OCI-LY7 (cell line): ENCODE measurements around the gene PMP22. TPM values are rescaled to one million over a fixed set of nuclear protein-coding genes. Genes with fewer than 3 reads are reported as not detected.

Source experiments
- BruUV-seq: library from RNA; stranded (reverse); fragments of 400-500 nt; replicated peaks from 2 replicates; lab custom pipeline; 2021; lab: Mats Ljungman, UMichigan
- CTCF ChIA-PET: fragments of 300-600 bp; sonication (Branson Sonifier 250); formaldehyde crosslinking; loops from one replicate; lab custom pipeline; 2022; ENCODE audit warnings: antibody characterized with exemption; ENCODE audit not compliant: unreplicated experiment; lab: Charles Lee
- POLR2A ChIA-PET: fragments of 300-600 bp; sonication (Branson Sonifier 250); formaldehyde crosslinking; loops from one replicate; lab custom pipeline; 2022; ENCODE audit warnings: antibody characterized with exemption; lab: Charles Lee
- DNase-seq: peaks from one replicate; pipeline ENCODE4 v3.0.0-alpha.2; 2015; ENCODE audit warnings: low spot score
- H2AFZ ChIP-seq: fragments of 200-600 bp; sonication (generic), shearing (Covaris generic); 2 replicates; pipeline ENCODE4 v1.6.1; 2014; ENCODE audit warnings: mild to moderate bottlenecking, antibody characterized with exemption, low read length, moderate library complexity
- H3K27ac ChIP-seq: fragments of 200-600 bp; sonication (generic); 2 replicates; pipeline ENCODE4 v1.5.1; 2014; ENCODE audit warnings: mixed run types, low read depth, mild to moderate bottlenecking, moderate library complexity, low read length, inconsistent platforms; ENCODE audit not compliant: poor library complexity, severe bottlenecking
- H3K36me3 ChIP-seq: fragments of 200-600 bp; sonication (generic); 2 replicates; pipeline ENCODE4 v1.6.1; 2014; ENCODE audit warnings: mild to moderate bottlenecking, antibody characterized with exemption, low read length, moderate library complexity, mixed read lengths; ENCODE audit not compliant: insufficient read depth
- H3K4me1 ChIP-seq: fragments of 200-600 bp; sonication (generic); 2 replicates; pipeline ENCODE4 v1.5.1; 2014; ENCODE audit warnings: mild to moderate bottlenecking, low read length; ENCODE audit not compliant: insufficient read depth, poor library complexity, severe bottlenecking
- H3K4me2 ChIP-seq: fragments of 200-600 bp; sonication (generic); 2 replicates; pipeline ENCODE4 v1.6.1; 2014; ENCODE audit warnings: mild to moderate bottlenecking, low read length
- H3K4me3 ChIP-seq: fragments of 200-600 bp; sonication (generic); 2 replicates; pipeline ENCODE4 v1.5.1; 2014; ENCODE audit warnings: mild to moderate bottlenecking, low read depth, low read length; ENCODE audit not compliant: poor library complexity, severe bottlenecking
- H3K79me2 ChIP-seq: fragments of 200-600 bp; sonication (generic); 2 replicates; pipeline ENCODE4 v1.6.1; 2016; ENCODE audit warnings: low read depth, mild to moderate bottlenecking, low read length, moderate library complexity, mixed read lengths; ENCODE audit not compliant: insufficient read depth
- H3K9me2 ChIP-seq: fragments of 200-600 bp; sonication (generic); 2 replicates; pipeline ENCODE4 v1.6.1; 2016; ENCODE audit warnings: mild to moderate bottlenecking, low read length, mixed read lengths; ENCODE audit not compliant: insufficient read depth
- H3K9me3 ChIP-seq: fragments of 200-600 bp; sonication (generic); 2 replicates; pipeline ENCODE4 v1.6.1; 2014; ENCODE audit warnings: mild to moderate bottlenecking, mixed run types, low read length, mixed read lengths
- H4K20me1 ChIP-seq: fragments of 200-600 bp; sonication (generic); 2 replicates; pipeline ENCODE4 v1.6.1; 2014; ENCODE audit warnings: mild to moderate bottlenecking, antibody characterized with exemption, low read length, moderate library complexity, mixed read lengths; ENCODE audit not compliant: insufficient read depth
- CTCF ChIP-seq: fragments of 200-600 bp; sonication (generic); conservative IDR thresholded peaks from 2 replicates; pipeline ENCODE4 v1.5.1; 2014; ENCODE audit warnings: mild to moderate bottlenecking, antibody characterized with exemption, low read length, moderate library complexity, mixed read lengths
- EZH2phosphoT487 ChIP-seq: fragments of 200-600 bp; sonication (generic); IDR thresholded peaks from 2 replicates; pipeline ENCODE4 v1.6.1; 2018; ENCODE audit warnings: low read depth, borderline replicate concordance, mild to moderate bottlenecking, mixed run types, antibody characterized with exemption, low read length, moderate library complexity, mixed read lengths
- intact Hi-C: fragments of 100-400 bp; cut with micrococcal nuclease; formaldehyde crosslinking; loops from one replicate; pipeline ENCODE4 v1.10.0; 2022; ENCODE audit not compliant: unreplicated experiment
- microRNA-seq: library from miRNA; unstranded; fragments of <30 nt; microRNA quantifications from one replicate; pipeline ENCODE4 v1.2.0, GENCODE V29; 2022; ENCODE audit warnings: borderline replicate concordance
- small RNA-seq: library from RNA; depleted of rRNA; stranded (forward); fragments of <200 nt; gene quantifications from one replicate; pipeline ENCODE3, GENCODE V24; 2014
- total RNA-seq, 2 experiments: library from RNA; depleted of rRNA in 1 of 2; stranded (reverse); fragments of >200 nt in 1 of 2; shearing (Covaris generic) in 1 of 2; gene quantifications; 2 replicates each; pipeline ENCODE4 v1.2.3, GENCODE V29; 2014 to 2022

Gene PMP22
- total RNA-seq, 2 experiments from 2014 or later, result not detected

GRCh38 chr17:15181816-15182215, 83.3 kb downstream of the PMP22 start:
- POLR2A ChIA-PET, result no interaction called here
- H3K36me3 ChIP-seq, result no peaks in the 10 kb centered on the region
- TF ChIP-seq EZH2phosphoT487 (no peak), CTCF (no peak)
- H3K27ac ChIP-seq, result no peak overlapping the region
- no peak overlapping the region for H3K4me2 ChIP-seq
- no peaks in the 10 kb centered on the region for H3K4me1 ChIP-seq
- no peaks in the 10 kb centered on the region for H3K9me3 ChIP-seq
- no peak overlapping the region for H3K4me3 ChIP-seq
- intact Hi-C loops, result no loop called here
- CTCF ChIA-PET, result no interaction called here
- H4K20me1 ChIP-seq, result no peaks in the 10 kb centered on the region
- no peaks in the 10 kb centered on the region for H3K9me2 ChIP-seq
- no peak overlapping the region for H2AFZ ChIP-seq
- DNase-seq, result no peak
- no TSS peak for BruUV-seq
- no peaks in the 10 kb centered on the region for H3K79me2 ChIP-seq

- Histone ChIP-seq H3K27ac (no peak overlapping the region), H3K79me2 (no peaks in the 10 kb centered on the region), H3K9me2 (no peaks in the 10 kb centered on the region), H2AFZ (no peak overlapping the region), H3K4me2 (no peak overlapping the region), H3K4me3 (no peak overlapping the region), H4K20me1 (no peaks in the 10 kb centered on the region), H3K4me1 (no peaks in the 10 kb centered on the region), H3K36me3 (no peaks in the 10 kb centered on the region), H3K9me3 (no peaks in the 10 kb centered on the region)
- no peak for TF ChIP-seq EZH2phosphoT487
- no peak for TF ChIP-seq CTCF
- intact Hi-C loops, result no loop called here
- CTCF ChIA-PET, result no interaction called here
- no TSS peak for BruUV-seq
- POLR2A ChIA-PET, result no interaction called here
- no peak for DNase-seq
Observed at GRCh38 chr17:15181333-15181732, 83.8 kb downstream of the PMP22 start.

GRCh38 chr17:15180121-15180561, 85.0 kb downstream of the PMP22 start:
- no peak overlapping the region for H3K4me2 ChIP-seq
- TF ChIP-seq EZH2phosphoT487, result no peak
- no peak for TF ChIP-seq CTCF
- DNase-seq, result no peak
- H3K79me2 ChIP-seq, result no peaks in the 10 kb centered on the region
- no peaks in the 10 kb centered on the region for H3K4me1 ChIP-seq
- no TSS peak for BruUV-seq
- no peaks in the 10 kb centered on the region for H4K20me1 ChIP-seq
- H3K4me3 ChIP-seq, result no peak overlapping the region
- intact Hi-C loops, result no loop called here
- no peaks in the 10 kb centered on the region for H3K9me3 ChIP-seq
- ChIA-PET POLR2A (interaction anchor here (0.7 kb wide), 1 partner anchor 79 kb away, joined by 3 read pairs; no protein-coding TSS in a partner anchor), CTCF (no interaction called here)
- H3K27ac ChIP-seq, result no peak overlapping the region
- no peaks in the 10 kb centered on the region for H3K9me2 ChIP-seq
- no peaks in the 10 kb centered on the region for H3K36me3 ChIP-seq
- no peak overlapping the region for H2AFZ ChIP-seq

Small RNAs within 50 kb of the gene (microRNA-seq; reads per million reads assigned to microRNA genes)
- not detected for gene MIR4731

Small RNAs within 50 kb of the gene (small RNA-seq; reads per million reads assigned to genes)
- gene MIR4731 (not detected), gene RNU6-799P (not detected)

Other genes starting within 250 kb of the PMP22 start
- gene TEKT3, start 76.3 kb upstream of the PMP22 start, total RNA-seq (2014; rRNA removed; shearing (Covaris generic)), result not detected in 2 replicates
- gene TEKT3, start 76.3 kb upstream of the PMP22 start, total RNA-seq (2022), result not detected in 2 replicates
- gene CDRT4, start 202.3 kb upstream of the PMP22 start, total RNA-seq (2014; rRNA removed; shearing (Covaris generic)), result 0.31 and 1.7 TPM in 2 replicates
- 6.2 and 7.1 TPM in 2 replicates for gene CDRT4, start 202.3 kb upstream of the PMP22 start, total RNA-seq (2022)